PC-9 (cell line): ENCODE data around the gene PHF20.

Source experiments
- CTCF ChIP-seq: fragments of 200-600 bp; sonication (generic); conservative IDR thresholded peaks from 2 replicates; pipeline ENCODE4 v1.6.1; 2017; ENCODE audit warnings: mixed run types, antibody characterized with exemption, mild to moderate bottlenecking, moderate library complexity
- EZH2 ChIP-seq: fragments of 200-600 bp; sonication (generic); IDR thresholded peaks from 2 replicates; pipeline ENCODE4 v1.8.0; 2017; ENCODE audit warnings: antibody characterized with exemption, low read depth

- TF ChIP-seq CTCF (no peak), EZH2 (no peak)
Measured at GRCh38 chr20:35731862-35732643, 39.8 kb upstream of the PHF20 start.
